Measurements from ENCODE around the gene NPNT.

- TF ChIP-seq, protein P1, sequence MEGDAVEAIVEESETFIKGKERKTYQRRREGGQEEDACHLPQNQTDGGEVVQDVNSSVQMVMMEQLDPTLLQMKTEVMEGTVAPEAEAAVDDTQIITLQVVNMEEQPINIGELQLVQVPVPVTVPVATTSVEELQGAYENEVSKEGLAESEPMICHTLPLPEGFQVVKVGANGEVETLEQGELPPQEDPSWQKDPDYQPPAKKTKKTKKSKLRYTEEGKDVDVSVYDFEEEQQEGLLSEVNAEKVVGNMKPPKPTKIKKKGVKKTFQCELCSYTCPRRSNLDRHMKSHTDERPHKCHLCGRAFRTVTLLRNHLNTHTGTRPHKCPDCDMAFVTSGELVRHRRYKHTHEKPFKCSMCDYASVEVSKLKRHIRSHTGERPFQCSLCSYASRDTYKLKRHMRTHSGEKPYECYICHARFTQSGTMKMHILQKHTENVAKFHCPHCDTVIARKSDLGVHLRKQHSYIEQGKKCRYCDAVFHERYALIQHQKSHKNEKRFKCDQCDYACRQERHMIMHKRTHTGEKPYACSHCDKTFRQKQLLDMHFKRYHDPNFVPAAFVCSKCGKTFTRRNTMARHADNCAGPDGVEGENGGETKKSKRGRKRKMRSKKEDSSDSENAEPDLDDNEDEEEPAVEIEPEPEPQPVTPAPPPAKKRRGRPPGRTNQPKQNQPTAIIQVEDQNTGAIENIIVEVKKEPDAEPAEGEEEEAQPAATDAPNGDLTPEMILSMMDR (IDR thresholded peaks at IDR 0.05; ENCODE audit: low read length) = no peak
- no peak for TF ChIP-seq EZH2 (IDR thresholded peaks at IDR 0.05; ENCODE audit: borderline replicate concordance, low read length)
Observed at GRCh38 chr4:105978684-105979296, 83.5 kb downstream of the NPNT start.
